ENCODE results near the gene TTI1. TPM values are rescaled to one million over a fixed set of nuclear protein-coding genes. Genes with fewer than 3 reads are reported as not detected.

Gene TTI1
- total RNA-seq, 1 experiment from 2014 or later, result 26.9 TPM

GRCh38 chr20:38002422-38002821, 30.8 kb downstream of the TTI1 start:
- ChIA-PET POLR2A (no interaction called here), RAD21 (ENCODE audit: low non-redundant PET in 1 of 2, low total read pairs in 2 of 2, uncharacterized antibody in 2 of 2, unreplicated experiment in 2 of 2) (no interaction called here), CTCF (interaction anchor here (1.1 kb wide), 1 partner anchor 10 kb away, joined by 3 read pairs; no protein-coding TSS in a partner anchor)
- Histone ChIP-seq H4K20me1 (ENCODE audit: insufficient read depth) (peaks cover 5% of the 10 kb centered on the region; the same call in 1 of the 2 replicates), H3K4me1 (ENCODE audit: control insufficient read depth in 1 of 2, insufficient read depth in 2 of 2, low read length in 2 of 2) (no peaks in the 10 kb centered on the region), H3K79me2 (ENCODE audit: insufficient read depth, low read length) (peaks cover 24% of the 10 kb centered on the region), H2AFZ (ENCODE audit: low read depth, low read length, poor library complexity, severe bottlenecking) (no peak overlapping the region), H3K9ac (ENCODE audit: low read length) (no peak overlapping the region), H3K27me3 (ENCODE audit: insufficient read depth, low read length) (no peaks in the 10 kb centered on the region), H3K4me2 (ENCODE audit: low read length) (no peak overlapping the region), H3K36me3 (ENCODE audit: control insufficient read depth in 1 of 2, insufficient read depth in 2 of 2, low read length in 2 of 2) (peaks cover 33 to 51% of the 10 kb centered on the region in 2 experiments), H3K4me3 (replicated peaks in 1 of 2; ENCODE audit: low read depth in 1 of 2, low read length in 2 of 2) (no peak overlapping the region), H3K9me2 (ENCODE audit: insufficient read depth) (no peaks in the 10 kb centered on the region), H3K9me3 (ENCODE audit: control insufficient read depth in 1 of 2, insufficient read depth in 1 of 2, low read depth in 1 of 2, low read length in 2 of 2) (no peaks in the 10 kb centered on the region), H3K27ac (ENCODE audit: low read depth, low read length) (no peak overlapping the region)
- intact Hi-C loops (cut with micrococcal nuclease), result no loop called here
- BruUV-seq (replicated peaks), result no TSS peak
- ATAC-seq (no peak), DNase-seq (ENCODE audit: low read depth, low spot score) (no peak)
- TF ChIP-seq SRF (IDR thresholded peaks at IDR 0.05; ENCODE audit: low read depth) (no peak), SIN3A (IDR thresholded peaks at IDR 0.05; ENCODE audit: low read depth) (no peak), EZH2phosphoT487 (IDR thresholded peaks at IDR 0.05; ENCODE audit: borderline replicate concordance) (no peak), ELF1 (IDR thresholded peaks at IDR 0.05; ENCODE audit: borderline replicate concordance, low read depth) (no peak), JUND (IDR thresholded peaks at IDR 0.05) (no peak), ZNF274 (IDR thresholded peaks at IDR 0.05; ENCODE audit: low read depth, low read length) (no peak), TCF7L2 (IDR thresholded peaks at IDR 0.05; ENCODE audit: borderline replicate concordance, extremely low read depth, insufficient read depth, insufficient read length) (no peak), EZH2 (IDR thresholded peaks at IDR 0.05) (no peak), FOSL1 (IDR thresholded peaks at IDR 0.05; ENCODE audit: low read depth) (no peak)
- TF ChIP-seq, protein P1, sequence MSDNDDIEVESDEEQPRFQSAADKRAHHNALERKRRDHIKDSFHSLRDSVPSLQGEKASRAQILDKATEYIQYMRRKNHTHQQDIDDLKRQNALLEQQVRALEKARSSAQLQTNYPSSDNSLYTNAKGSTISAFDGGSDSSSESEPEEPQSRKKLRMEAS (IDR thresholded peaks at IDR 0.05), result no peak

DNA sequence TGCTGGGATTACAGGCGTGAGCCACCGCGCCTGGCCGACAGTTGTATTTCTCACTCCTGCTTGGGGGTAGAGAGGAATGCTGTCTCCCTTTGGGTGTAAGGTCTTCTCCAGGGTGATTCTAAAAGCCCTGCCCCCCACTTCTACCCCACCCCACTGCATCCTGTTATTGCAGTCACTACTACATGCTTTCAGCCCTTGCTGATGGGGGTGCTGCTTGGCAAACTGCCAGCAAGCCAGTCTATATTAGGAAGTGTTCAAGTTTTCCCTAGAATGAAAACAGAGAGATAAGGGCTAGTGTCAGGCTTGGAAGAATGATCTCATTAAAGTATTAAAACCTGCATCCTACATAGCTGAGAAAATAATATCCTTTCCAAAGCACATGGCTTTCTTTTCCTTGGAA, 31.3 kb downstream of the TTI1 start:
- POLR2A ChIA-PET, result no interaction called here
- ATAC-seq, result no peak
- intact Hi-C loops (cut with micrococcal nuclease), result no loop called here

More for the DNA sequence above, 31.3 kb downstream of the TTI1 start:
- H3K27me3 ChIP-seq (ENCODE audit: insufficient read depth, low read length), result no peaks in the 10 kb centered on the region
- peaks cover 35 to 51% of the 10 kb centered on the region in 2 experiments for H3K36me3 ChIP-seq (ENCODE audit: control insufficient read depth in 1 of 2, insufficient read depth in 2 of 2, low read length in 2 of 2)
- H3K79me2 ChIP-seq (ENCODE audit: insufficient read depth, low read length), result peaks cover 20% of the 10 kb centered on the region; the same call in 1 of the 2 replicates
- no peaks in the 10 kb centered on the region for H3K4me1 ChIP-seq (ENCODE audit: control insufficient read depth in 1 of 2, insufficient read depth in 2 of 2, low read length in 2 of 2)
- no peak overlapping the region for H3K4me3 ChIP-seq (replicated peaks in 1 of 2; ENCODE audit: low read depth in 1 of 2, low read length in 2 of 2)
- RAD21 ChIA-PET (ENCODE audit: low non-redundant PET in 1 of 2, low total read pairs in 2 of 2, uncharacterized antibody in 2 of 2, unreplicated experiment in 2 of 2), result no interaction called here
- no peak for DNase-seq (ENCODE audit: low read depth, low spot score)
- no peaks in the 10 kb centered on the region for H3K9me3 ChIP-seq (ENCODE audit: control insufficient read depth in 1 of 2, insufficient read depth in 1 of 2, low read depth in 1 of 2, low read length in 2 of 2)
- CTCF ChIA-PET, result interaction anchor here (1.1 kb wide), 1 partner anchor 9 kb away, joined by 3 read pairs; no protein-coding TSS in a partner anchor
- no peak overlapping the region for H3K4me2 ChIP-seq (ENCODE audit: low read length)
- peaks cover 5% of the 10 kb centered on the region; the same call in 1 of the 2 replicates for H4K20me1 ChIP-seq (ENCODE audit: insufficient read depth)
- H3K27ac ChIP-seq (ENCODE audit: low read depth, low read length), result no peak overlapping the region
- TF ChIP-seq, protein P2, sequence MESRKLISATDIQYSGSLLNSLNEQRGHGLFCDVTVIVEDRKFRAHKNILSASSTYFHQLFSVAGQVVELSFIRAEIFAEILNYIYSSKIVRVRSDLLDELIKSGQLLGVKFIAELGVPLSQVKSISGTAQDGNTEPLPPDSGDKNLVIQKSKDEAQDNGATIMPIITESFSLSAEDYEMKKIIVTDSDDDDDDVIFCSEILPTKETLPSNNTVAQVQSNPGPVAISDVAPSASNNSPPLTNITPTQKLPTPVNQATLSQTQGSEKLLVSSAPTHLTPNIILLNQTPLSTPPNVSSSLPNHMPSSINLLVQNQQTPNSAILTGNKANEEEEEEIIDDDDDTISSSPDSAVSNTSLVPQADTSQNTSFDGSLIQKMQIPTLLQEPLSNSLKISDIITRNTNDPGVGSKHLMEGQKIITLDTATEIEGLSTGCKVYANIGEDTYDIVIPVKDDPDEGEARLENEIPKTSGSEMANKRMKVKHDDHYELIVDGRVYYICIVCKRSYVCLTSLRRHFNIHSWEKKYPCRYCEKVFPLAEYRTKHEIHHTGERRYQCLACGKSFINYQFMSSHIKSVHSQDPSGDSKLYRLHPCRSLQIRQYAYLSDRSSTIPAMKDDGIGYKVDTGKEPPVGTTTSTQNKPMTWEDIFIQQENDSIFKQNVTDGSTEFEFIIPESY (IDR thresholded peaks at IDR 0.05; ENCODE audit: extremely low read depth, insufficient replicate concordance, low read length), result no peak
- no peak for TF ChIP-seq JUND (IDR thresholded peaks at IDR 0.05)
- TF ChIP-seq ZFX (IDR thresholded peaks at IDR 0.05), result no peak
- TF ChIP-seq, protein P1 (IDR thresholded peaks at IDR 0.05), result no peak
- TF ChIP-seq SP1 (IDR thresholded peaks at IDR 0.05; ENCODE audit: low read depth), result no peak
- TF ChIP-seq EZH2 (IDR thresholded peaks at IDR 0.05), result no peak
- TF ChIP-seq REST (IDR thresholded peaks at IDR 0.05; ENCODE audit: low read depth), result no peak
- TF ChIP-seq CEBPB (IDR thresholded peaks at IDR 0.05; ENCODE audit: low read depth), result no peak
- TF ChIP-seq TCF7L2 (IDR thresholded peaks at IDR 0.05; ENCODE audit: borderline replicate concordance, extremely low read depth, insufficient read depth, insufficient read length), result no peak
- no peak for TF ChIP-seq SIN3A (IDR thresholded peaks at IDR 0.05; ENCODE audit: low read depth)
- H3K9ac ChIP-seq (ENCODE audit: low read length), result no peak overlapping the region
- H2AFZ ChIP-seq (ENCODE audit: low read depth, low read length, poor library complexity, severe bottlenecking), result no peak overlapping the region
- BruUV-seq (replicated peaks), result no TSS peak
- no peaks in the 10 kb centered on the region for H3K9me2 ChIP-seq (ENCODE audit: insufficient read depth)
